ENCODE measurements around the gene SUSD1. TPM values are rescaled to one million over a fixed set of nuclear protein-coding genes. Genes with fewer than 3 reads are reported as not detected.

The SUSD1 gene
- total RNA-seq, 1 experiment from 2014 or later: 8.1 TPM

GRCh38 chr9:112187404-112187803, 12.3 kb upstream of the SUSD1 start:
- H3K56ac ChIP-seq (ENCODE audit: insufficient read length, low read depth, low read length): no peak overlapping the region
- no peaks in the 10 kb centered on the region for H3K79me1 ChIP-seq (ENCODE audit: insufficient read depth, low read depth, low read length, poor library complexity, severe bottlenecking)
- no peak overlapping the region for H2BK120ac ChIP-seq (ENCODE audit: low read depth, low read length, poor library complexity, severe bottlenecking)
- no peak overlapping the region for H3K27ac Mint-ChIP-seq
- no peak overlapping the region for H4K91ac ChIP-seq (ENCODE audit: insufficient read length, low read depth, low read length)
- H3K23me2 ChIP-seq (ENCODE audit: insufficient read length, low read depth, low read length, poor library complexity, severe bottlenecking): no peaks in the 10 kb centered on the region
- H3K9me3 Mint-ChIP-seq: peaks cover 0 to 4% of the 10 kb centered on the region in 2 experiments; a peak in 2 of 5 replicates
- peaks cover 0 to 11% (median 3%) of the 10 kb centered on the region in 3 experiments; a peak in 2 of 7 replicates for H3K36me3 Mint-ChIP-seq (ENCODE audit: insufficient read depth in 1 of 3, low read depth in 3 of 3)
- H3K18ac ChIP-seq (ENCODE audit: insufficient read length, low read depth, low read length): no peak overlapping the region
- peaks cover 8 to 9% of the 10 kb centered on the region in 2 experiments for H3K4me1 Mint-ChIP-seq
- no peak overlapping the region for H2AK5ac ChIP-seq (ENCODE audit: insufficient read length, low read length)
- H2BK12ac ChIP-seq (ENCODE audit: insufficient read length, low read depth, low read length): no peak overlapping the region
- no peaks in the 10 kb centered on the region for H3K27me3 Mint-ChIP-seq (ENCODE audit: low read depth)
- H3K27ac ChIP-seq (ENCODE audit: insufficient read length, low read depth, low read length): no peak overlapping the region
- H3K4me3 Mint-ChIP-seq: no peak overlapping the region
- WGBS (ENCODE audit: extremely low coverage, insufficient read length, low lambda C conversion rate): no CpG with 5 or more reads among the region's 4 CpGs
- DNase-seq: no peak
- no peak overlapping the region for H3K14ac ChIP-seq (ENCODE audit: insufficient read depth, low read length)
- no peak overlapping the region for H3K4me2 ChIP-seq (ENCODE audit: insufficient read depth, insufficient read length, low read length)
- H2BK15ac ChIP-seq (ENCODE audit: low read depth, low read length): no peak overlapping the region
- no peaks in the 10 kb centered on the region for H3K4me1 ChIP-seq (ENCODE audit: insufficient read depth, low read length)
- 0 out of 2 replicates have a peak, but pooled peaks cover 2% of the 10 kb centered on the region for H3K79me2 ChIP-seq (ENCODE audit: insufficient read depth, low read length)
- H4K8ac ChIP-seq (replicated peaks; ENCODE audit: insufficient read length, low read depth, low read length): no peak overlapping the region
- H2AFZ ChIP-seq (ENCODE audit: low read length): no peak overlapping the region
- H3K9ac ChIP-seq (ENCODE audit: extremely low read depth, insufficient read length, low read length): no peak overlapping the region
- no peaks in the 10 kb centered on the region for H4K20me1 ChIP-seq (ENCODE audit: control insufficient read depth, insufficient read depth, insufficient read length)
- no peak overlapping the region for H2BK20ac ChIP-seq (ENCODE audit: low read depth, low read length, poor library complexity, severe bottlenecking)
- no peak overlapping the region for H3K4ac ChIP-seq (ENCODE audit: low read depth, low read length)
- H3K23ac ChIP-seq (ENCODE audit: insufficient read length, low read depth, low read length): no peak overlapping the region
- H3T11ph ChIP-seq (ENCODE audit: low read length): no peak overlapping the region
- no peak overlapping the region for H2BK5ac ChIP-seq (ENCODE audit: insufficient read length, low read length)
- no peak overlapping the region for H4K5ac ChIP-seq (ENCODE audit: insufficient read length, low read depth, low read length)
- no peaks in the 10 kb centered on the region for H3K27me3 ChIP-seq (ENCODE audit: insufficient read depth, low read length)
- no peak for TF ChIP-seq CTCF (conservative IDR thresholded peaks at IDR 0.05)
- H3K9me3 ChIP-seq (ENCODE audit: control insufficient read depth, low read depth, low read length): no peaks in the 10 kb centered on the region
